Stimulated activated naive CD8-positive, alpha-beta T cell treated with anti-CD3 and anti-CD28 coated beads, Interleukin-15, amount 100 ng/mL, for 72 hours (primary cell): ENCODE data around the gene SLC19A1.

Source experiments
- ATAC-seq: fragments of 150-1000 bp; cut with Tn5 transposase; 2 replicates; pipeline ENCODE4 v1.10.0; 2021; ENCODE audit warnings: mild to moderate bottlenecking, moderate library complexity
- DNase-seq, 2 donors: peaks; one replicate each; pipeline ENCODE4 v3.0.0; 2021 to 2022
- H3K27ac Mint-ChIP-seq, 2 donors: one replicate each; pipeline ENCODE4 v1.8.0; 2022; ENCODE audit warnings: mild to moderate bottlenecking in 2 of 2, mixed read lengths in 2 of 2, moderate library complexity in 2 of 2
- H3K27me3 Mint-ChIP-seq: one replicate; pipeline ENCODE4 v1.8.0; 2022; ENCODE audit warnings: mixed read lengths
- H3K4me1 Mint-ChIP-seq: one replicate; pipeline ENCODE4 v1.8.0; 2022; ENCODE audit warnings: mild to moderate bottlenecking, mixed read lengths
- H3K4me3 Mint-ChIP-seq, 2 donors: one replicate each; pipeline ENCODE4 v1.8.0; 2022; ENCODE audit warnings: mild to moderate bottlenecking in 2 of 2, mixed read lengths in 2 of 2, moderate library complexity in 1 of 2
- H3K9me3 Mint-ChIP-seq, 2 donors: one replicate each; pipeline ENCODE4 v1.8.0; 2022; ENCODE audit warnings: mixed read lengths in 2 of 2

SLC19A1 gene

GRCh38 chr21:45477176-45478114 lies 64.8 kb downstream of the SLC19A1 start:
- ATAC-seq: peak; percentile 25
- DNase-seq: no peak
- no peaks in the 10 kb centered on the region for H3K27me3 Mint-ChIP-seq
- H3K4me1 Mint-ChIP-seq: peaks cover 28% of the 10 kb centered on the region
- peak overlapping the region; percentile 86 to 88 for H3K4me3 Mint-ChIP-seq
- H3K27ac Mint-ChIP-seq: peak overlapping the region; percentile 89 to 94
- H3K9me3 Mint-ChIP-seq: no peaks in the 10 kb centered on the region

DNA sequence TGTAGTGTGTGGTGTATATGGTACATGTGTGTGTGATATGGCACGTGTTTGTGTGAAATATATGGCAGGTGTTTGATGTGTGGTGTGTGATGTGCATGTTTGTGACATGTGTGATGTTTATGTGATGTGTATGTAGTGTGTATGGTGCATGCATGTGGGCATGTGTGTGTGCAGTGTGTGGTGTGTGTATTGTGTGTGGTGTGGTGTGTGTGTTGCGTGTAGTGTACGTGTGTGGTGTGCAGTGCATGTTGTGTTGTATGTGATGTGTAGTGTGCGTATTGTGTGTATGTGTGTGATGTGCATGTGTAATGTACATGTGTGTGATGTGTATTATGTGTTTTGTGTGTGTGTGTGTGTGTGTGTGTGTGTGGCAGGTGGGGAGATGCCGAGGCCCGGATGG lies 65.7 kb downstream of the SLC19A1 start:
- DNase-seq (no peak), ATAC-seq (no peak)
- Mint-ChIP-seq H3K27me3 (no peaks in the 10 kb centered on the region), H3K9me3 (no peaks in the 10 kb centered on the region), H3K27ac (no peak overlapping the region), H3K4me1 (peaks cover 23% of the 10 kb centered on the region), H3K4me3 (peak overlapping the region in 1 of 2 donors; percentile 4)

DNA sequence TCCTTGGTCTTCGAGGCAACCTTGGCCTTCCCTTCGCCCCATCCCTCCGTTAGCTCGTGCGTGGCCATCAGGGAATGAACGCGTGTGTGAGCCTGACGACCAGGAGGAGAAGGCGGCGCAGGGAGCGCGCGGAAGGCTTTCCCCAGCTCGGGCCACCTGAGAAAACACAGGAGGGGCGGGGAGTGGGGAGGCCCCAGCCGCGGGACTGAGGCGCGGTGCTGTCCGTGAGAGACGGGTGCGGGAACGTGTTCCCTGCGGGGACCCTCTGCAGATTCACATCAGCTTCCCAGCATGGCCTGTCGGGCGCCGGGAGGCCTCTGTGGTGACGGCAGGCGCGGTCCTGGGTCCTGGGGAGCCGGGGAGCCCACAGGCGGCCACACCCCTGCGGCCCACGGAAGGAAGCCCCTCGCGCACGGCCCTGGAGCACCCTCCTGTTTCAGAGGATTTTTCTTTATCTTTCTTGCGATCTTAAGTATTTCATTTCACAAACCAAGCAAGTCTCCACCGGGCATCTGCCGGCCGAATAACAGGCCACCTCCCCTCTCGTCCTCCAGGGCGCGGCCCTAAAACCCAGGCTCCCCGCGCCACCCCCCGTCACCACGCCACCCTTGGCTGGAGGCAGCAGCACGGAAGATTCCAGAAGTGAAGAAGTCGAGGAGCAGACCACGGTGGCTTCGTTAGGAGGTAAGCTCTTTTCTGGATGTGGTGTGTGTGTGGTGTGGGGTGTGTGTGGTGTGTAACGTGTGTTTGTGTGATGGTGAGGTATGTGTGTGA lies 66.3 kb downstream of the SLC19A1 start:
- Mint-ChIP-seq H3K4me3 (no peak overlapping the region), H3K4me1 (peaks cover 29% of the 10 kb centered on the region), H3K9me3 (no peaks in the 10 kb centered on the region), H3K27ac (no peak overlapping the region), H3K27me3 (no peaks in the 10 kb centered on the region)
- no peak for ATAC-seq
- DNase-seq: no peak

DNA sequence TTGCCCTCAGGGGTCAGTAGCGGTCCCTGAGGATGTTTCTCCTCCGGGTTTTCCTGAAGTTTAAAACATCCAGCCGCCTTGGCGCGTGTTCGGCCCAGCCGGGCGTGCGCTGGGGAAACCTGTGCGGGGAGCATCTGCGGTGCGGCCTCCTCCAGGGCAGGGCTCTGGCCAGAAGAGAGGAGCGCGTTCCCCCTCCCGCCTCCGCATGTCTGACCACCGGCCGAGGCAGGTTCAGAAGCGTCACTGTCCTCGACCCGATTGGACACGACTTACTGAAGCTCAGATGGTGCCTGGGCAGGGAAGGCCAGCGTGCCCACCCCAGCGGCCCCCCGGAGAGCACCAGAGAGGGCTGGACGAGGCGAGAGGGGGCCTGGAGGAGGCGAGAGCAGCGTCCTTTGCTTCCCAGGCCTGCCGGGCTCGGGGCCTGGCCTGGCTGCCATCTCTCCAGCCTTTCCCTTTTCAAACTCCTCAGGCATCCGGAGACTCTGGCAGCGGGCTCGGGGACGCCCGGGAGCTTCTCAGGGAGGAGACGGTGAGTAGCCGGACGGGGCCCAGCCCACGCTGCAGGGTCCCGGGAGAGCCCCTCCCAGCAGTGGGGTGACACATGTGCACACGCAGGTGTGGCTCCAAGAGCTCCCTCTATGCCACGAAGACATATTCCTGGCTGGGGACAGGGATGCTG lies 67.1 kb downstream of the SLC19A1 start:
- Mint-ChIP-seq H3K4me3 (no peak overlapping the region), H3K9me3 (no peaks in the 10 kb centered on the region), H3K4me1 (peaks cover 35% of the 10 kb centered on the region), H3K27me3 (no peaks in the 10 kb centered on the region), H3K27ac (no peak overlapping the region)
- DNase-seq (no peak), ATAC-seq (no peak)

- DNase-seq (no peak), ATAC-seq (no peak)
- Mint-ChIP-seq H3K27ac (no peak overlapping the region), H3K4me1 (peaks cover 30% of the 10 kb centered on the region), H3K4me3 (no peak overlapping the region), H3K27me3 (no peaks in the 10 kb centered on the region), H3K9me3 (no peaks in the 10 kb centered on the region)
Observed at GRCh38 chr21:45474323-45474950, 67.8 kb downstream of the SLC19A1 start.

DNA sequence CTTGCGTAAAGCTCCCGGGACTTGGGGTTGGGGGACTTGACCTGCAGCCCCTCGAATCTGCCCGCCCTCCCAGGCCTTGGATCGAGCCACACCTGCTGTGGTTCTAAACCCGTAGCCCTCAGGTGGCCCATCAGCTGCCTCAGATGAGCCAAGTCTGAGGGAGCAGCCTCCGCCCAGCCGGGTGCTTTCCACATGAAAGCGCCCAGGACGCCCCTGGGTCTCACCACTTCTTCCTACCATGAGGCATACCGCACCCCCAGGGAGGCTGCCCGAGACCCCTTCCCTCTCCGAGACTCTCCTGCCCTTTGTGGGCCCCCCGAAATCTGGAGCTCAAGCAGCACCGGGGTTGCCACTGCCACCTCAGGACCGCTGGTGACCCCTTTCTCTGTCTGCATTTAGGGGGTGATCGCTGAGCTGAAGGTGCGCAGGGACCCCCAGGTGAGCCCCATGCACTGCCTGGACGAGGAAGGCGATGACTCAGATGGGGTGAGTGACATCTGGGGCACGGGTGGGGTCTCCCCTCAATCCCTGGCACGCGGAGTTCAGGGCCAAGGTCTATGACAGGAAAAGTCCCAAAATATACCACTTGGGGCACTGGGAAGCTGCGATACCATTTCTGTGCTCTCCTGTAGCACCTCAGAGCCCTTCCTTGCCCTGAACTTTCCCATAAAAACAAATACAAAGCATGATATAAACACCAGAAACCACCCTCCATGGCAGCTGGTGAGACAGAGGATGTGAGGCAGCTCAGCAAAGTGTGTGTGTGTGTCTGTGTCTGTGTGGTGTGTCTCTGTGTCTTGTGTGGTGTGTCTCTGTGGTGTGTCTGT lies 68.5 kb downstream of the SLC19A1 start:
- Mint-ChIP-seq H3K4me1 (peaks cover 22% of the 10 kb centered on the region), H3K27me3 (no peaks in the 10 kb centered on the region), H3K4me3 (no peak overlapping the region), H3K9me3 (no peaks in the 10 kb centered on the region), H3K27ac (no peak overlapping the region)
- ATAC-seq (no peak), DNase-seq (no peak)

DNA sequence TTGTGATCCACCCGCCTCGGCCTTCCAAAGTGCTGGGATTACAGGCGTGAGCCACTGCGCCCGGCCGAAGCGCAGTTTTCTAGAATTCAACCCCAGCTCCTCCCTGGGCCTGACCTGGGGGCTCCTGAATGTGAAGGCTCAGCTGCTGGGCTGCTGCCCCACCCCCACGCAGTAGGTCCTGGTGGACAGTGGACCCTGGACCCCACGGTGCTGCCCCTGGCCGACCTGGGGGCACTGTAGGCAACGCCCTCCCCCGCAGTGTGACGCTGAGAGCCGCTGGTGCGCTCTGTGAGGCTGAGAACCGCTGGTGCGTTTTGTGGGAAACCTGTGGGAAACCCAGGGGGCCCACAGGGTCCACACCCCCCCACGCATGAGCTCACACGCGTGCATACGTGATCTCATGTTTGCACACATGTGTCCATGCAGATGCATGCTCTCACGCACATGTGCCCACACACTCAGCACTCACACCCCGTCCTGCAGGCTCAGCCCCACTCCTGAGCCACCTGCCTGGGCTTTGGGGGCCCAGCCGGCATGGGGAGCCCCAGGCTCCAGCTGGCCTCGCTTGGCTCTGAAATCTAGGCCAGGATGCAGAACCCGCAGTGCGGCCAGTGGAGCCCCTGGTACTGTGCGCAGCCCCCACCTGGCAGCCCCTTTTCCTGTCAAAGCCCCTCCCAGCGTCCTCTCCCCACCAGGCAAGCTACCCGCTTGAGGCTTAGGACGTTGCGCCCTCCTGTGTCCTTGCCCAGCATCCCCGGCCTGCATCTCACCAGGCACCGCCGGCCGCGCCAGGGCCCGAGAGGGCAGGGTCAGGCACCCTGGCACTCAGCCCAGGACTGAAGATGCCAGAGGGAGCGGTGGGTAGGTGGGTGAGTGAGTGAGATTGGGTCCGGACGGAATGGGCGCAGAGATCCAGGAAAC lies 69.5 kb downstream of the SLC19A1 start:
- H3K4me3 Mint-ChIP-seq: no peak overlapping the region
- ATAC-seq (no peak), DNase-seq (no peak)
- H3K4me1 Mint-ChIP-seq: peaks cover 12% of the 10 kb centered on the region
- H3K27ac Mint-ChIP-seq: no peak overlapping the region
- no peaks in the 10 kb centered on the region for H3K27me3 Mint-ChIP-seq
- H3K9me3 Mint-ChIP-seq: no peaks in the 10 kb centered on the region

DNA sequence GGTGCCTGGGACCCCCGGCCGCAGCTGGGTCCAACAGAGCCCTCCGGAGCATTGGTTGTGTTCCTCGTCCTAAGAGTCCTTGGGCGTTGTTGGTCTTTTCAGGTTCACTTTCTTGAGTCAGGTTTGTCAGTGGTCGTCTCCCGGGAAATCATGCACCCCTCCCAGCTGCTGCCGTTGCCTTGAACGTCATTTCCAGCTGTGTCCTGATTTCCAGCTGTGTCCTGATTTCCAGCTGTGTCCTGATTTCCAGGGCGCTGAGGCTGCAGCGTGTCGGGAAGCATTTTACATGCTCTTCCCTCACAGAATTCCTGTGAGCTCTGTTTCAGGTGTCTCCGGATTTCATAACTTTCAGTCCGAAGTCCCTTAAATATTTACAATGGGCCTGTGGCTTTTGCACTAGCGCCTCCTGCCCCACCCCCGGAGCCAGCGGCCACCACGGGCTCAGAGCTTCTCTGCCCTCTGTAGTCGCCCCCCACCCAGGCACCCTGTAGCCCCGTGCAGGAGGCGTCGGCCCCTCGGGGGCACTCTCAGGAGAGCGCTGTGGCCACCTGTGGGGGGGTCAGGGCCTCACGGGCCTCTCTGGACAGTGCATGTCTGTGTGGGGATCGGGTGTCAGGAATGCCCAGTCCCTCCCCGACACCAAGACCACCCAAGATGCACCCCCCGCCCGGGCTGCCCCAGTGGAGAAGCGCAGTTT lies 70.6 kb downstream of the SLC19A1 start:
- no peaks in the 10 kb centered on the region for H3K27me3 Mint-ChIP-seq
- H3K27ac Mint-ChIP-seq: peak overlapping the region in 1 of 2 donors; percentile 50
- ATAC-seq (no peak), DNase-seq (no peak)
- H3K4me1 Mint-ChIP-seq: peaks cover 12% of the 10 kb centered on the region
- peak overlapping the region in 1 of 2 donors; percentile 45 for H3K4me3 Mint-ChIP-seq
- H3K9me3 Mint-ChIP-seq: no peaks in the 10 kb centered on the region

GRCh38 chr21:45470773-45471524 lies 71.3 kb downstream of the SLC19A1 start:
- Mint-ChIP-seq H3K4me3 (peak overlapping the region; percentile 8 to 45), H3K27ac (peak overlapping the region; percentile 76 to 88), H3K4me1 (peaks cover 12% of the 10 kb centered on the region), H3K27me3 (peaks cover under 1% of the 10 kb centered on the region), H3K9me3 (no peaks in the 10 kb centered on the region)
- ATAC-seq (peak; percentile 56), DNase-seq (no peak)

DNA sequence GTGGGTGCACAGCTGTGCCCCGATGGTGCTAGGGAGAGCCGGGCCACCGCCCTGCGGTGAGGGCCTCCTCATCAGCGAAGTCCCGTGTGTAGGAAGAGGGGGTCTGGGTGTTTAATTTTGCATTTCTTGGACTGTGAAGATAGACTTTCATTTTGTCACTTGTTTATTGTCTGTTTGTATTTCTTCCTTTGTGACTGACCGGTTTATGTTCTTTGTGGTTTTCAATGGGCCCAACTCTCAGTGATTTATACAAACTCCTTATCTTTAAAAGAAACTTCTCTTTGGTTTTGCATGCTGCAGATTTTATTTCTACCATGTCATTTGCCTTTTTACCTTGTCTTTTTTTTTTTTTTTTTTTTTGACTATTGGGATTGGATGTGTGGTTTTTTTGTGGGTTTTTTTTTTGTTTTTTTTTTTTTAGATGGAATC lies 72.1 kb downstream of the SLC19A1 start:
- DNase-seq: no peak
- no peak overlapping the region for H3K4me3 Mint-ChIP-seq
- peaks cover 9% of the 10 kb centered on the region for H3K27me3 Mint-ChIP-seq
- peak overlapping the region in 1 of 2 donors; percentile 12 for H3K27ac Mint-ChIP-seq
- H3K9me3 Mint-ChIP-seq: no peaks in the 10 kb centered on the region
- peaks cover 16% of the 10 kb centered on the region for H3K4me1 Mint-ChIP-seq
- no peak for ATAC-seq

DNA sequence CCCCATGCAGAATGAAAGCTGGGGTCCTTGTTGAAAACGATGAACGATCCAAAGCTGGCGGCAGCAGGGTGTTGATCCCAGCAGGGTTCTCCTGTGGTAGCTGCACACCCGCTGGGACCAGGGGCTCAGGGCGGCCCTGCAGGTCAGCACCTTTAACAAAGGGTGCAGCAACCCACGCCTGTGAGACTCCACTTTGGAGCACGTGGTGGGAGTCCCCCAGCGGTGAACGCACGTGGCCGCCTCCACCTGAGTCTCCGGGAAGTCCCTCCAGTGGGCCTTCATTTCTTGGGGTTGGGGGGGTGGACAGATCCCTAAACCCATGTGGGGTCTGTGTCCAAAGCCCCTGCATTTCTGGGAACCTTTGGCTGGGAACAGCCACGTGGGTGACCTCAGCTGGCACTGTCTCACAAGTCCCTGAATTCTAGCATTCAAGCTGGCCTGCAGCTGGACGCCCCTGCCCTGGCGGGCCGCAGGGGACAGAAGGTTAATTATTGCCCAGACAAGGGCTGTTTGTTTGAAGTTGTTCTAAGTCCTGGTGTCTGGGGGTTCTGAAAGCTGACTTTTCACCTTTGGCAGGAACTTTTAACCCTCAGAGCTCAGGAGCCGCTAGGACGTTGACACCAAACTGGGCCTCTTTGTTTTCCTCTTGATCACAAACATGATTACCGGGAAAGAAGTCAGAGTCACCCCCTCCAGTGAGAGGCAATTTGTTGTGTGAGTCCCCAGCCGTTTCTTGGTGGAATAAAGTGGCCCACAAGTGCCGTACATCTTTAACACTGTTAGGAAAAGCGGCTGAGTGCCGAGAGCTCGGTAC lies 72.8 kb downstream of the SLC19A1 start:
- peaks cover 15% of the 10 kb centered on the region for H3K27me3 Mint-ChIP-seq
- H3K4me3 Mint-ChIP-seq: no peak overlapping the region
- H3K4me1 Mint-ChIP-seq: peaks cover 17% of the 10 kb centered on the region
- DNase-seq (no peak), ATAC-seq (no peak)
- no peaks in the 10 kb centered on the region for H3K9me3 Mint-ChIP-seq
- no peak overlapping the region for H3K27ac Mint-ChIP-seq

- no peak overlapping the region for H3K27ac Mint-ChIP-seq
- H3K4me3 Mint-ChIP-seq: no peak overlapping the region
- peaks cover 17% of the 10 kb centered on the region for H3K4me1 Mint-ChIP-seq
- H3K27me3 Mint-ChIP-seq: peaks cover 17% of the 10 kb centered on the region
- H3K9me3 Mint-ChIP-seq: no peaks in the 10 kb centered on the region
- ATAC-seq (no peak), DNase-seq (no peak)
Observed at GRCh38 chr21:45468971-45469272, 73.3 kb downstream of the SLC19A1 start.
